HL-60/S4 (cell line): Measurements from ENCODE around the gene NES.

ENCODE experiments used
- in situ Hi-C: fragments of 300-500 bp; cut with MboI; formaldehyde crosslinking; loops from 2 replicates; pipeline ENCODE4 v1.14.3; 2022; ENCODE audit warnings: low sequenced_read_pairs

Gene NES

GRCh38 chr1:156684227-156684782, 7.1 kb upstream of the NES start:
- in situ Hi-C loops = no loop called here

GRCh38 chr1:156682166-156682890, 5.1 kb upstream of the NES start:
- in situ Hi-C loops = no loop called here

- in situ Hi-C loops = no loop called here
Observed at GRCh38 chr1:156681196-156681960, 4.2 kb upstream of the NES start.

- in situ Hi-C loops = no loop called here
Observed at GRCh38 chr1:156680056-156680455, 2.8 kb upstream of the NES start.

GRCh38 chr1:156677616-156678596, 699 bp upstream of the NES start:
- in situ Hi-C loops = no loop called here

DNA sequence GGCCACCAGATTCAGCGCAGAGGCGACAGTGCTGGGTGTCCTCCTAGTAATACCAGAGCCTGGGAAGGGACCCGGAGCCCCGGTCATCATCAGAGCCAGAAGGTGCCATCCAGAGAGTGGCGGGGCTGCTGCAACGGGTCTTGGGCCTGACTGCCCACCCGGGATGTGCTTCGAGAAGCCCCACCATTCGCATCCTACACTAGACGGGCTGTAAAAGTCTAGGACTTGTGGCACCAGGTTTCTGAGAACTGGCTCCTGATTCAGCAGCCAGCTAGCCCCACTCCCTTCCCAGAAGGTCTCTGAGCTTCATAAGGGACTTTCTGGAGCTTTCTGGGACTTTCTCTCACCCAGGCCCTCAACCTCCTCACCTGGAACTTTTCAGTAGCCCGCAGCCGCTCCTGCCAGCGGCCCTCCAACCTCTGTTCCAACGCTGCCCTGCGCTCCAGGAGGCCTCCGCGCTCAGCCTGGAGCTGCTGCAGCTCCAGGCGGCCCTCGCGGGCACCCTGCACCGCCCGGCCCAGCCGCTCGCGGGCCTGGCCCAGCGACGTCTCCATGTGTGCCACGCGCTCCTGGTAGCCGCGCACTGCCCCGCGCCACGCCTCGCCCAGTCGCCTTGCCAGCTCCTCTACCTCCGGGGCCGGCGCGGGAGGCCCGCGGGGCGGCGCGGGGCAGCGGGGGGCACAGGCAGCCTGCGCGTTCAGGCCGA, 940 bp downstream of the NES start:
- in situ Hi-C loops = no loop called here

GRCh38 chr1:156675210-156676113, 1.7 kb downstream of the NES start:
- in situ Hi-C loops = no loop called here

GRCh38 chr1:156673387-156674121, 3.7 kb downstream of the NES start:
- in situ Hi-C loops = loop anchor here (5.0 kb wide), 1 partner anchor 46 kb away; no protein-coding TSS in a partner anchor

- in situ Hi-C loops = loop anchor here (5.0 kb wide), 1 partner anchor 45 kb away; no protein-coding TSS in a partner anchor
Observed at GRCh38 chr1:156671804-156672203, 5.4 kb downstream of the NES start.

DNA sequence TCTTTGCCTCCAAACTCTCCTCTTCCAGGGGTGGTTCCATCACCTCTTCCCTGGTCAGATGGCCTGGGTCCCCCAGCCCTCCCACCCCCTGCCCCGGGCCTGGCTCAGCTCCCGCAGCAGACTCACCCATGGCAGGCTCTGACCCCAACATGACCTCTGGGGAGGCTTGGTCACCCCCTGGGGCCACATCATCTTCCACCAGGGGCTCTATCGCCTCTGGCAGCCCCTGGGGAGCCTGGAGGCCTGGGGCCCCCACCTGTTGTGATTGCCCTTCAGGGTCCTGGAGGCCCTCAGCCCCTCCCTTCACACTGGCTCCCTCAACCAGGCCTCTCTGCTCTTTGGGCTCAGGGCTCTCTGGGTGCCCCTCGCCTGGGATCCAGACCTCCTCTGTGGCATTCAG, 6.4 kb downstream of the NES start:
- in situ Hi-C loops = loop anchor here (5.0 kb wide), 1 partner anchor 43 kb away; no protein-coding TSS in a partner anchor

GRCh38 chr1:156670359-156670758, 6.8 kb downstream of the NES start:
- in situ Hi-C loops = loop anchor here (5.0 kb wide), 1 partner anchor 43 kb away; no protein-coding TSS in a partner anchor

GRCh38 chr1:156669794-156670193, 7.4 kb downstream of the NES start:
- in situ Hi-C loops = loop anchor here (5.0 kb wide), 1 partner anchor 42 kb away; no protein-coding TSS in a partner anchor

DNA sequence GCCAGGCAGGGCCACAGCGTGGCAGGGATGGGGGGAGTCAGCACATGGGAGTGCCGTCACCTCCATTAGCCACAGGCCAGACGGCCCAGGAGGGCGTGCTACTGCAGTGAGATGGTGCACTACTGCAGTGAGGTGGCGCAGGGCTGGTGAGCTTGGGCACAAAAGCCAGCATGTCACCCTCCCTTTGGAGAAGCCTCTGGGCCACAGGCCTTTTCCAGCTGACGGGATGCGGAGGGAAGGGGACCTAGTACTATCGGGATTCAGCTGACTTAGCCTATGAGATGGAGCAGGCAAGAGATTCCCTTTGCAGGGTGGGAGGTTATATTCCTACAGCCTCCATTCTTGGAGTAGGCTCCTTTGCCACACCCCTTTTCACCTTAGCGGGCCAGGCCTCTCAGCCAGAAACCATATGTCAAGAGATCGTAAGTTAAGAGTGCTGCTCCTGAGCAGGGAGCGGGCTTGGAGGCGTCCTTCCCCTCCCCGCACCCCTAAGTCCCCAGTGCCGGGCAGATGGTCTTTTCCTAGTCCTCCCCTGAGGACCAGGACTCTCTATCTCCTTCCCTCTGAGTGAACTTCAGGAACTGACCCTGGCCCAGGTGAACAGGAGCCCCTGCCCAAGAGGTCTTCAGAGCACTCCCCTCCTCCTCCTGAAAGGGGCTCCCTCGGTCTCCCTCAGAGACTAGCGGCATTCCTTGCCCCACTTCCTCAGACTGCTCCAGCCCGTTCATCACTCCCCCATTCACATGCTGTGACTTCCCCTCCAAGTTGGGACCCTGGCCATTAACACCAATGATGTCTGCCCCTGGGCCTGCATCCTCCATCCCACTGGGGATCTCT, 8.2 kb downstream of the NES start:
- in situ Hi-C loops = no loop called here

DNA sequence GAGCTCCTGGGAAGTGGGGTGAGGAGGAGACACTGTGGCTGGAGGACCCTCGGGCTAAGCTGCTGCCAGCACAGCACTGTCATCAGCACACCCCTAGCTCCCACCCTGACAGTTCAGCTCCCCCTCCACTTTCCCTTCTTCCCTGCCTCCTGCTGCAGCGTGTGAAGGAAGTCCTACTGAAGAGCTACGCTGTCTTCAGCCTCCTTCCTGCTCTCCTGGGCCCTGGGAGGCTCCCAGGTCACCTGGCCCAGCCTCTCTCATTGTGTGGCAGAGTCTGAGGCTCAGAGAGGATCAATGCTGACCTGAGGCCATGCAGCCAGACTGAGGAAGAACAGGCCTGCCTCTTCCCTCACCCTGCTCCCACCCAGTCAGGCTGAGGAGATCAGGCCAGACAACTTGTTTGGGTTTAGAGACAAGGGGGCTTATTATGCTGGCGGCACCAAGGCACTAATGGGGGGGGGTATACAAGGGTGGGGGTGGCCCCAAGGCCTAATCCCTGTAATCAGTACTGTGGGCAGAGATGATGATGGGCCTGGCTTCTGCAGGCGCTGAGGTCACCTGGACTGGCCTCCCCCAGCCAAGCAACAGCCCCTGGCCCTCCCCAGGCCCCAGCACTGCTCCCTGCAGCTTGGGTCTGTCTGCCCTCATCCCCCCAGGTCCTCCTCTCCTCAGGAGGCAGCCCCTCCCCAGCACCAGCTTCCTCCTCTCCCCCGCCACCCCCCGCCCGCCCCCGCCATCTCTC, 9.1 kb downstream of the NES start:
- in situ Hi-C loops = no loop called here

DNA sequence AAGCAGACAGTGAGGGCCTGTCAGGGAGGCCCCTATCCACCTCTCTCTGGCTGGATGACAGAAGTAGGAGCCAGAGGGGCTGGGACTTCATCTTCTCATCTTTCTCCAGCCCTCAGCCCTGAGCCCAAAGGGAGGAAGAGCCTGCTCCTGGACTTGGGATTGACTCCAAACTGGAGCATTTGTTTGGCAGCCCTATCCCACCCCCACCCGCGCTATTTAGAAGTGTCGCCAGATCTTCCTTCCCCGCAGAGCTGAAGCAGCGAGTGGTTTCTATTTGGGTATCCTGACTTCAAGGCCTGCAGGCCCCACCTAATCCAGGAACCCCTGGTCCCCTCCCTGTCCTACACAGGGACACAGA, 9.6 kb downstream of the NES start:
- in situ Hi-C loops = no loop called here

GRCh38 chr1:156666862-156667609, 10.2 kb downstream of the NES start:
- in situ Hi-C loops = no loop called here
